D721Med (cell line): ENCODE measurements around the gene SH2D3C.

Experiments
- DNase-seq: peaks from one replicate; pipeline ENCODE4 v3.0.0; 2011; ENCODE audit warnings: low spot score; ENCODE audit not compliant: insufficient read length
- FAIRE-seq: peaks from 2 replicates; lab custom pipeline; 2011; peaks lifted over from hg19 to GRCh38; lab: Jason Lieb, UNC
- CTCF ChIP-seq: IDR thresholded peaks from 2 replicates; pipeline ENCODE4 v1.5.1; 2012; ENCODE audit warnings: mild to moderate bottlenecking, control low read depth; ENCODE audit not compliant: insufficient read depth; ENCODE audit errors: missing control alignments

The SH2D3C gene

DNA sequence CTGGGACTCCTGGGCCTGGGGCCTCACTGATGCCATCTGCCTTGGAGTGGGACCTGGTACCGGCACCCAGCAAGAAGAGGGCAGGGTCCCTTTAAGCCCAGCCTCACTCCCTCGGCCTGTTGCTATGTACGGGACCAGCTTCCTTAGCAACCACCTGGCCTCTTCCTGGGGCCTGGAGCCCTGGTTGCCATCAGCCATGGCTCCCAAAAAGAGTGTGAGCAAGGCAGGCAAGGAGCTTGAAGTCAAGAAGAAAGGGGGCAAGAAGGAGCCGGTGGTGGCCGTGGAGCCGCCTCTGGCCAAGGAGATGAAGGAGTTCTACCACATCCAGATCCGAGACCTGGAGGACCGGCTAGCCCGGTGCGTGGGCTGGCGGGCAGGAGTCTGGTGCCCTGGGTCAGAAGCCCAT lies 71.6 kb downstream of the SH2D3C start, which contains the start of gene CFAP157:
Gene CFAP157, plus strand, starts transcription at position 153 of the 406 bp plus-strand sequence. Its CDS starts 44 bp downstream, at position 197.
- FAIRE-seq (no peak), DNase-seq (no peak)
- no peak for TF ChIP-seq CTCF

- no peak for DNase-seq
- no peak for TF ChIP-seq CTCF
- FAIRE-seq, result no peak
Measured at GRCh38 chr9:127705577-127706379, 72.7 kb downstream of the SH2D3C start.

- FAIRE-seq, result no peak
- TF ChIP-seq CTCF, result no peak
Measured at GRCh38 chr9:127703289-127703946, 75.0 kb downstream of the SH2D3C start.

DNA sequence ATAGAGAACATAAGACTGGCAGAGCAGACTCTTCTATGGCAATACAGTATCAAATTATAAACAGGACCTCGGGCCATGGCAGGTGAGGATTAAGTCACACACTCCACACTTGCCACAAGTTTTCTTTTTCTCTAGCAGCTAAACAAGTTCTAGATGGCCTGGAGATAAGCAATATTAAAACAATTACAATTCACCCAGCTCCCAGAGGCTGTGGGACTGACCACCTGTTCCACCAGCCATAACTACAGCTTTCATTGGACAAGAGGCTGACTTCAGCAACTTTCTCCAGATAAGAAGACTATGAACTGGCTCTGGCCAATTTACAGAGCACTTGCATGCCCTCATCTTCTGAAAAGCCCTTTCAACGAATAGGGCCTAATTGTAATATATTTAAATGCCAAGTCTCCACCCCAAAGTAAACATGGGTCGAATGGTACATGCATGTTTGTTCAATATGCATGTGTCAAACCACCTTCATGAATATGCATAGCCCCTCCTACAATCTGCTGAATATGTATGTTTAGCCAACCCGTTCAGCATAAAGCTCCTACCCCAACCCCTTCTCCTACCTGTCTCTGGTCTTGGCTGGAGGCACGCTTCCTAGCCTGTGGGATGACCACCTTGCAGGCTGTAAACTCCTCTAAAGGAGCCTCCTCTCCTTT lies 77.7 kb downstream of the SH2D3C start:
- DNase-seq (no peak), FAIRE-seq (no peak)
- no peak for TF ChIP-seq CTCF

More at GRCh38 chr9:127703289-127703946, 75.0 kb downstream of the SH2D3C start:
- DNase-seq, result no peak

- DNase-seq (no peak), FAIRE-seq (no peak)
- no peak for TF ChIP-seq CTCF
Measured at GRCh38 chr9:127700140-127700539, 78.3 kb downstream of the SH2D3C start.

DNA sequence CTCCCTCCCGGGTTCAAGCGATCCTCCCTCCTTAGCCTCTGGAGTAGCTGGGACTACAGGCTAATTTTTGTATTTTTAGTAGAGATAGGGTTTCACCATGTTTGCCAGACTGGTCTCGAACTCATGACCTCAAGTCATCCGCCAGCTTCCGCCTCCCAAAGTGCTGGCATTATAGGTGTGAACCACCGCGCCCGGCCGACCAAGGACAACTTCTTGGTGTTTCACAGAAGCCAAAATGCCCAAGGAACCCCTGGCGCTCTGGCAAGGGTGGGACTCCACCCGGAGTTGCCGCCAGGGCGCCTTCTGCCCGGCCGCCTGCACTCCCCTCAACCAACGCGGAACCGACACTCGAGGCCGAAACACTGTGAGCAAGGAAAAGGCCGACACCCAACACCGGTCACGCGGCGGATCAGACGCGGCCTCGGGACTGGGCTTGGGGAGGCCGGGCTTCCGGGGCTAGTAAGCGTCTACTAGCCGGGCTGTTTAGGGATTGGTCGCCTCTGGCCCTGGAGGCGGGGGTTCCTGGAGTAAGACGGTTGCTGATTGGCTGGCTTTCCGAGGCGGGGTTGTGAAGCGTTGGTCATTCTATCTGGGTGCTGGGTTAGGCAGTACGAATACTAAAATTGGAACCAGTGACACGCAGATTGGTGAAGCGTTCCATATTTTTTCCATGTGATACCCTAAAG lies 79.3 kb downstream of the SH2D3C start:
- TF ChIP-seq CTCF, result no peak
- DNase-seq (no peak), FAIRE-seq (no peak)
